Body of pancreas (tissue), 4 donors: Measurements from ENCODE around the gene TMEM43. TPM values are rescaled to one million over a fixed set of nuclear protein-coding genes. Genes with fewer than 3 reads are reported as not detected.

Source experiments
- ATAC-seq: fragments of 150-250 bp; one replicate; pipeline ENCODE4 v1.9.1; 2016
- DNase-seq, 4 donors: peaks; one replicate each; pipeline ENCODE4 v3.0.0-alpha.2; 2019
- H3K27ac ChIP-seq, 4 donors: fragments of 200-600 bp; sonication (generic); 1 replicate in 3 of 4; 2 replicates in 1 of 4; pipeline versions ENCODE4 v1.5.1 to v1.6.1; 2016 to 2019; ENCODE audit warnings: mild to moderate bottlenecking in 1 of 4, mixed read lengths in 1 of 4, moderate library complexity in 1 of 4
- H3K27me3 ChIP-seq, 2 donors: fragments of 200-600 bp; sonication (generic); one replicate each; pipeline ENCODE4 v1.6.0; 2016; ENCODE audit warnings: mild to moderate bottlenecking in 1 of 2
- H3K36me3 ChIP-seq, 2 donors: fragments of 200-600 bp; sonication (generic); replicated peaks in 1 of 2; 2 replicates each; pipeline ENCODE4 v1.5.1; 2016; ENCODE audit warnings: low read depth in 2 of 2; ENCODE audit not compliant: insufficient read depth in 1 of 2
- H3K4me1 ChIP-seq: fragments of 200-600 bp; sonication (generic); one replicate; pipeline ENCODE4 v1.6.0; 2016
- H3K4me3 ChIP-seq, 2 donors: fragments of 200-600 bp; sonication (generic); 1 replicate in 1 of 2; 2 replicates in 1 of 2; pipeline ENCODE4 v1.5.1; 2016 to 2019
- H3K9me3 ChIP-seq, 3 donors: fragments of 200-600 bp; sonication (generic); 1 replicate in 2 of 3; 2 replicates in 1 of 3; pipeline ENCODE4 v1.5.1; 2016
- POLR2A ChIP-seq, 3 donors: fragments of 450-650 bp; IDR thresholded peaks; one replicate each; pipeline ENCODE4 v1.6.1; 2016; ENCODE audit warnings: antibody characterized with exemption in 3 of 3, mild to moderate bottlenecking in 2 of 3
- WGBS, 2 donors: methylation state at CpG; one replicate each; pipeline ENCODE4 v1.1.5; 2017; 5-methylcytosine and 5-hydroxymethylcytosine counted together
- intact Hi-C: fragments of 100-400 bp; cut with DNase I; formaldehyde crosslinking; loops from one replicate; pipeline ENCODE4 v1.15.1; 2023
- total RNA-seq, 2 donors: library from RNA; depleted of rRNA; stranded (reverse); fragments of >200 nt; gene quantifications; one replicate each; pipeline ENCODE4 v1.1.0, GENCODE V29; 2016
- TF ChIP-seq, protein P1 (sequence below), 7 experiments: fragments of 450-650 bp in 4 of 7; fragments of 200-600 bp in 3 of 7; sonication (generic) in 3 of 7; IDR thresholded peaks; one replicate each; pipeline ENCODE4 v1.5.1; 2016 to 2019; ENCODE audit warnings: antibody characterized with exemption in 7 of 7

Gene TMEM43
- total RNA-seq, 2 donors from 2014 or later, result 21.8 to 38.4 TPM

DNA sequence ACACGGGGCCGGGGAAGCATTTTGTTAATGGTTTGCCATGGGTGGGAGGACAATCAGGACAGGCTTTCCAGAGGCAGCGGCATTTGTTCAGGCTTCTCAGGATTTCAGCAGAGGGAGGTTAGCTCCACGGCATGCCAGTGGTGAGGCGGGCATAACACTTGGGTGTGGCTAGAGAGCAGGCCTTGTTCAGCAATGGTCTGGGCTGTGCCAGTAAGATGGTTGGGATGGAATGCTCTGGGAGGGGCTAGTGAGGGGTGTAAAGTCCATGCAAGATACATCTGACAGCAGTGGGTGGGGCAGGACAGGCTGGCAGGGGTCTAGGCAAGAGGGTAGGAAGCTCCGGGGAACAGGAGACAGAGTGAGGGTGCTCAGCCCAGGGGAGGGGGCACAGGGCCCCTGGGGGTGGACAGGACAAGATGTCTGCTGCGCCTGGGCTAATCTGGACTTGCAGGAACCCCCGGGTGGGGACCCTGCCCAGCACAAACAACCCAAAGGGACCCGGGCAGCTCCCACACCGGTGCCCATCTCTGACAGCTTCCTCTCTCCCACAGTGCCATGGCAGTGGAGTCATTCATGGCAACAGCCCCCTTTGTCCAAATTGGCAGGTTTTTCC is 8.4 kb downstream of the TMEM43 start:
- Histone ChIP-seq H3K9me3 (no peaks in the 10 kb centered on the region), H3K27ac (no peak overlapping the region), H3K36me3 (peaks cover 11 to 56% of the 10 kb centered on the region in 2 donors), H3K27me3 (no peaks in the 10 kb centered on the region), H3K4me1 (no peaks in the 10 kb centered on the region), H3K4me3 (no peak overlapping the region)
- DNase-seq (no peak), ATAC-seq (no peak)
- no peak for TF ChIP-seq POLR2A (IDR thresholded peaks at IDR 0.05)
- TF ChIP-seq, protein P1, sequence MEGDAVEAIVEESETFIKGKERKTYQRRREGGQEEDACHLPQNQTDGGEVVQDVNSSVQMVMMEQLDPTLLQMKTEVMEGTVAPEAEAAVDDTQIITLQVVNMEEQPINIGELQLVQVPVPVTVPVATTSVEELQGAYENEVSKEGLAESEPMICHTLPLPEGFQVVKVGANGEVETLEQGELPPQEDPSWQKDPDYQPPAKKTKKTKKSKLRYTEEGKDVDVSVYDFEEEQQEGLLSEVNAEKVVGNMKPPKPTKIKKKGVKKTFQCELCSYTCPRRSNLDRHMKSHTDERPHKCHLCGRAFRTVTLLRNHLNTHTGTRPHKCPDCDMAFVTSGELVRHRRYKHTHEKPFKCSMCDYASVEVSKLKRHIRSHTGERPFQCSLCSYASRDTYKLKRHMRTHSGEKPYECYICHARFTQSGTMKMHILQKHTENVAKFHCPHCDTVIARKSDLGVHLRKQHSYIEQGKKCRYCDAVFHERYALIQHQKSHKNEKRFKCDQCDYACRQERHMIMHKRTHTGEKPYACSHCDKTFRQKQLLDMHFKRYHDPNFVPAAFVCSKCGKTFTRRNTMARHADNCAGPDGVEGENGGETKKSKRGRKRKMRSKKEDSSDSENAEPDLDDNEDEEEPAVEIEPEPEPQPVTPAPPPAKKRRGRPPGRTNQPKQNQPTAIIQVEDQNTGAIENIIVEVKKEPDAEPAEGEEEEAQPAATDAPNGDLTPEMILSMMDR (IDR thresholded peaks at IDR 0.05), result no peak
- 80 to 88% methylated on average over 7 to 10 of the region's 10 CpGs for whole genome bisulfite sequencing, 2 donors
- intact Hi-C loops, result no loop called here

- Histone ChIP-seq H3K4me1 (no peaks in the 10 kb centered on the region), H3K27me3 (no peaks in the 10 kb centered on the region), H3K4me3 (no peak overlapping the region), H3K27ac (no peak overlapping the region), H3K9me3 (no peaks in the 10 kb centered on the region), H3K36me3 (peaks cover 11 to 56% of the 10 kb centered on the region in 2 donors)
- ATAC-seq (no peak), DNase-seq (no peak)
- intact Hi-C loops, result no loop called here
- TF ChIP-seq, protein P1 (IDR thresholded peaks at IDR 0.05), result no peak
- no peak for TF ChIP-seq POLR2A (IDR thresholded peaks at IDR 0.05)
- 92 to 100% methylated on average over 1 to 5 of the region's 5 CpGs for WGBS, 2 donors
Measured at GRCh38 chr3:14133876-14134275, 9.0 kb downstream of the TMEM43 start.

DNA sequence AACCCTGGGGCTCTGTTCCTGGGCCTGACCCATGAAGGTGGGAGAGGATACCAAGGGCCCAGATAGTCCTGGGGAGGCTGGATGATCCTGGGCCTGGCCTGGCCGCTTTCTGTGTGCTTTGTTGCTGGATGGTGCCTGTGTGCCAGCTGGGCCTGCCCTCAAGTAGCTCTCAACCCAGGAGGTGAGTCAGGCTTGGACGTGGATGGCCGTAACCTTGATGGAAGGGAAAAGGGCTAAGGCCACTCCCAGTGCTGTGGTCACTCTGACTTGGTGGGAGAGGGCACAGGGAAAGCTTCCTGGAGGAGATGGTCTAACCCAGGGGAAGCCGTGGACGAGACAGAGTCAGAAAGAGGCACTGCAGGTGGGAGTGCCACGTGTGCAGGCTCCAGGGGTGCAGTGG is 9.4 kb downstream of the TMEM43 start:
- H3K27ac ChIP-seq, result no peak overlapping the region
- no peaks in the 10 kb centered on the region for H3K9me3 ChIP-seq
- no peaks in the 10 kb centered on the region for H3K27me3 ChIP-seq
- intact Hi-C loops, result no loop called here
- ATAC-seq, result no peak
- no peak for DNase-seq
- WGBS, 2 donors, result 88 to 94% methylated on average over 5 to 6 of the region's 6 CpGs
- no peak overlapping the region for H3K4me3 ChIP-seq
- no peak for TF ChIP-seq POLR2A (IDR thresholded peaks at IDR 0.05)
- TF ChIP-seq, protein P1 (IDR thresholded peaks at IDR 0.05), result no peak
- peaks cover 11 to 59% of the 10 kb centered on the region in 2 donors for H3K36me3 ChIP-seq
- no peaks in the 10 kb centered on the region for H3K4me1 ChIP-seq

DNA sequence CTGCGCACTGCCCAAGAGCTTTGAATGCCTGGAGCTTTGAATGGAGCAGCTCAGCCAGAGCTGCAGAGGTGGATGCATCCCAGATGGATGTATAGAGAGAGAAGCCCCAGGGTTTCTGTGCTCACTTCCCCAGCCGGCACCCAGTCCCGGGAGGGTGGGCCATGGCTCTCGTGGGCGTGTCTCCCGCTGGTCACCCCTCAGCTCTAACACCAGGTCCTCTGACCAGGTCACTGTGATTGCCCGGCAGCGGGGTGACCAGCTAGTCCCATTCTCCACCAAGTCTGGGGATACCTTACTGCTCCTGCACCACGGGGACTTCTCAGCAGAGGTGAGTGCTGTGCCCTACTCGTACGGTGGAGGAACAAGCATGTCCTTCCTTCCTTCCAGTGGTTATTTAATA is 10.7 kb downstream of the TMEM43 start:
- no peak overlapping the region for H3K27ac ChIP-seq
- H3K9me3 ChIP-seq, result no peaks in the 10 kb centered on the region
- no peak for TF ChIP-seq POLR2A (IDR thresholded peaks at IDR 0.05)
- TF ChIP-seq, protein P1 (IDR thresholded peaks at IDR 0.05), result no peak
- H3K4me3 ChIP-seq, result no peak overlapping the region
- ATAC-seq (no peak), DNase-seq (no peak)
- H3K36me3 ChIP-seq, result peaks cover 9 to 50% of the 10 kb centered on the region in 2 donors
- no peaks in the 10 kb centered on the region for H3K4me1 ChIP-seq
- H3K27me3 ChIP-seq, result no peaks in the 10 kb centered on the region
- intact Hi-C loops, result no loop called here
- 87 to 92% methylated on average over 10 to 11 of the region's 11 CpGs for WGBS, 2 donors

GRCh38 chr3:14137004-14137403 is 12.2 kb downstream of the TMEM43 start:
- H3K4me3 ChIP-seq, result no peak overlapping the region

More at GRCh38 chr3:14137004-14137403, 12.2 kb downstream of the TMEM43 start:
- DNase-seq (no peak), ATAC-seq (no peak)
- TF ChIP-seq, protein P1 (IDR thresholded peaks at IDR 0.05), result no peak
- TF ChIP-seq POLR2A (IDR thresholded peaks at IDR 0.05), result no peak
- Histone ChIP-seq H3K4me1 (no peaks in the 10 kb centered on the region), H3K9me3 (no peaks in the 10 kb centered on the region), H3K36me3 (peaks cover 0 to 36% of the 10 kb centered on the region in 2 donors), H3K27me3 (no peaks in the 10 kb centered on the region), H3K27ac (no peak overlapping the region)
- WGBS, 2 donors, result 87 to 100% methylated on average over 2 to 3 of the region's 3 CpGs
- intact Hi-C loops, result no loop called here
